Endothelial cell (in vitro differentiated cells): Measurements from ENCODE around the gene ALDH4A1. TPM values are rescaled to one million over a fixed set of nuclear protein-coding genes. Genes with fewer than 3 reads are reported as not detected.

ENCODE experiments used
- DNase-seq: peaks from one replicate; pipeline ENCODE4 v3.0.0; 2021; ENCODE audit warnings: low spot score
- H3K27ac Mint-ChIP-seq: one replicate; pipeline ENCODE4 v1.8.0; 2021; ENCODE audit warnings: mixed read lengths, inconsistent platforms; ENCODE audit not compliant: unreplicated experiment
- H3K27me3 Mint-ChIP-seq: one replicate; pipeline ENCODE4 v1.8.0; 2021; ENCODE audit warnings: mild to moderate bottlenecking, moderate library complexity, mixed read lengths, inconsistent platforms; ENCODE audit not compliant: unreplicated experiment
- H3K36me3 Mint-ChIP-seq: one replicate; pipeline ENCODE4 v1.8.0; 2021; ENCODE audit warnings: mild to moderate bottlenecking, low read depth, mixed read lengths, inconsistent platforms; ENCODE audit not compliant: unreplicated experiment
- H3K4me1 Mint-ChIP-seq: one replicate; pipeline ENCODE4 v1.8.0; 2021; ENCODE audit warnings: mild to moderate bottlenecking, mixed read lengths, inconsistent platforms; ENCODE audit not compliant: unreplicated experiment
- H3K4me3 Mint-ChIP-seq: one replicate; pipeline ENCODE4 v1.8.0; 2021; ENCODE audit warnings: mild to moderate bottlenecking, mixed read lengths, inconsistent platforms; ENCODE audit not compliant: unreplicated experiment
- H3K9me3 Mint-ChIP-seq: one replicate; pipeline ENCODE4 v1.8.0; 2021; ENCODE audit warnings: mixed read lengths, inconsistent platforms; ENCODE audit not compliant: unreplicated experiment
- CTCF ChIP-seq: fragments of 200-600 bp; sonication (generic); IDR thresholded peaks from one replicate; pipeline ENCODE4 v1.5.0; 2021; ENCODE audit warnings: antibody characterized with exemption; ENCODE audit not compliant: unreplicated experiment
- total RNA-seq: library from RNA; stranded (reverse); fragmentation: NEBNext Ultra II Directional; extraction: Animal tissue kit (Norgen Biotek cat#: 25700); gene quantifications from one replicate; pipeline ENCODE4 v1.2.1, GENCODE V29; 2021; ENCODE audit not compliant: unreplicated experiment

Gene ALDH4A1
- total RNA-seq, 1 donor from 2014 or later: 27.8 TPM

DNA sequence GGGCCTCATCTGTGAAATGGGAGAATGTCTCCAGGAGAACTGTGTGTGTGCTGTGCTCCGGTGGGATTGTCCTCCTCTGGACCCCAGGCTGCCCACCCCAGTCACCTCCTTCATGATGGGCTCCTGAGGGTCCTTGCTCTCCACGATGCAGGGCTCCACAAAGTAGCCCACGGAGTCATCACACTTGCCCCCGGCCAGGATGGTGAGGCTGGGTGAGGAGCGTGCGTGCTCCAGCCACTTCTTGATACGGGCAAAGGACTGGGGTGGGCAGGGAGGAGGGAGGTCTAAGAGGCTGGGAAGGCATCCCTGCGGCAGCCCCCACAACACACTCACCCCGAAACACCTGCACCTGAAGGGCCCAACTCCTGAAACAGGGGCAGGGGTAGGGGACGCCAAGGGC is 26.1 kb downstream of the ALDH4A1 start:
- no peak for TF ChIP-seq CTCF
- Mint-ChIP-seq H3K27ac (no peak overlapping the region), H3K27me3 (peaks cover 3% of the 10 kb centered on the region), H3K9me3 (no peaks in the 10 kb centered on the region), H3K36me3 (peaks cover 4% of the 10 kb centered on the region), H3K4me3 (no peak overlapping the region), H3K4me1 (no peaks in the 10 kb centered on the region)
- no peak for DNase-seq

DNA sequence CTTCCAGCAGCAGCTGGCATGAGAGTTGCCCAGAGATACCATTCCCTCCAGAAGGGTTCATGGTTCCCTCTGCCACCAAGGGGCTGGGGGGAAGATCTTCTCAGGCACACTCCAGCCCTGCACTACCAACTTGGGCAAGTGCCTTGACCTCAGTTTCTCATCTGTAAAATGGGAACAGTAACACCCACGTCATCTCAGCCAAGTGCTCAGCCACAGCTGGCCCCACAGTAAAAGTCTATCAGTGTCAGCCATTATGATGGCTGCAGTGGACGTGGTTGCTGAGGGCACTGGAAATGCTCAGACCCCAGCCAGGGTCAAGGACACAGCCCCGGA is 26.6 kb downstream of the ALDH4A1 start:
- Mint-ChIP-seq H3K4me3 (no peak overlapping the region), H3K9me3 (no peaks in the 10 kb centered on the region), H3K36me3 (peaks cover under 1% of the 10 kb centered on the region), H3K27ac (no peak overlapping the region), H3K4me1 (no peaks in the 10 kb centered on the region), H3K27me3 (no peaks in the 10 kb centered on the region)
- TF ChIP-seq CTCF: no peak
- no peak for DNase-seq

DNA sequence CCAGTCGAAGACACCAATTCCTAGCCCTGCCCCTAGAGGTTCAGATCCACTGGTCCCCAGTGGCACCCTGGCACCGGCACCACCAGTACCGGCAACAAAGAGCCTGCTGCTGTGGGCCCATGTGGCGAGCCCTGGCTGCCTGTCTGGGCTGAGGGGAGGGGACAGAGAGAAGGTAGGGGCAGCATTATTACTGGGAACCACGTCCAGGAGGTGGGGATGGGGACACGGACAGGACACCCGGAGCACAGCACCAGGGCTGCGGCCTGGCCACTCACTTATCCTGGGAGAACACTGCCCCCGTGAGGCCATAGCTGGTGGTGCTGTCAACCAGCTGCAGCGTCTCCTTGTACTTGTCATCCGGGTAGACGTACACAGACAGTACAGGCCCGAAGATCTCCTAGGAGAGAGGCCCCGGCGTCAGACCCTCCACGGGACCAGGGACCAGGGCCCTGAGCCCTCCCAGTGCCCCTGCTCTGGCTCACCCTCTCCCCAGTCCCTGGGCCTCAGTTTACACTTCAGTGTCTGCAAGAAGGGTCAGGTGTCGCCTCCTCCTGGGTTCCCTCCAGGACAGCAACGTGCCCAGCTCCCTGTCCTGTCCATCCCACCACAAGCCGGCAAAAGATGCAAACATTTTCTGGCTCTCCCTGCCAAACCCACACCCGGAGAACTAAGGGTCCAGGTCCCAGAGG is 27.1 kb downstream of the ALDH4A1 start:
- DNase-seq: peak; percentile 91
- Mint-ChIP-seq H3K27ac (no peak overlapping the region), H3K4me3 (no peak overlapping the region), H3K27me3 (no peaks in the 10 kb centered on the region), H3K36me3 (no peaks in the 10 kb centered on the region), H3K4me1 (no peaks in the 10 kb centered on the region), H3K9me3 (no peaks in the 10 kb centered on the region)
- TF ChIP-seq CTCF: peak; percentile 86

DNA sequence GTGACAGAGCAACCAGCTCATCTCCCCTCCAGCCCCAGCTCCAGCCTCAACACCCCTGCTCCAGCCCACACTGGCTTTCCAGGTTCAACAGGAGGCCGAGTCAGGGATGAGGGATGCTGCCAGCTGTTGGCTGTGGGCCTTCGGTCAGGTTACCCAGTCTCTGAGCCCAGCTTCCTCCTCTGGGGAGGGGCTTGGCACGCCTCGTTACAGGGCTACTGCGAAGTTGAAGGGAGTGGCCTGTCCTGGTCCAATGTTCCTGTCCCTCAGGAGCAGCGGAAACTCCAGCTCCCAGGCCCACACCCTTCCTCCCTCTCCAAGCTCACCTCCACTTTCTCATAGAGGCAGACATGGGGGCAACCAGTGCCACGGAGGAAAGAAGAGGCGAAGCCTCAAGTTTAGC is 27.8 kb downstream of the ALDH4A1 start:
- Mint-ChIP-seq H3K4me1 (no peaks in the 10 kb centered on the region), H3K36me3 (no peaks in the 10 kb centered on the region), H3K27ac (no peak overlapping the region), H3K4me3 (no peak overlapping the region), H3K27me3 (no peaks in the 10 kb centered on the region), H3K9me3 (no peaks in the 10 kb centered on the region)
- DNase-seq: no peak
- TF ChIP-seq CTCF: no peak

- Mint-ChIP-seq H3K9me3 (no peaks in the 10 kb centered on the region), H3K27me3 (no peaks in the 10 kb centered on the region)
Measured at GRCh38 chr1:18874036-18874435, 28.3 kb downstream of the ALDH4A1 start.

More at GRCh38 chr1:18874036-18874435, 28.3 kb downstream of the ALDH4A1 start:
- Mint-ChIP-seq H3K36me3 (no peaks in the 10 kb centered on the region), H3K27ac (no peak overlapping the region), H3K4me1 (no peaks in the 10 kb centered on the region), H3K4me3 (no peak overlapping the region)
- TF ChIP-seq CTCF: no peak
- DNase-seq: no peak
